WTC11 (cell line): ENCODE measurements around the gene RFESD. TPM values are rescaled to one million over a fixed set of nuclear protein-coding genes. Genes with fewer than 3 reads are reported as not detected.
A peak's percentile ranks its signal among the peaks of the same experiment; 100 is the strongest.

Source experiments
- ATAC-seq: fragments of 200-7000 bp; cut with Tn5 transposase; 2 replicates; pipeline ENCODE4 v1.10.0; 2021; ENCODE audit warnings: mild to moderate bottlenecking, moderate library complexity
- CTCF ChIA-PET: fragments of 300-600 bp; sonication (Branson Sonifier 250); formaldehyde crosslinking; loops from one replicate; lab custom pipeline; 2021; ENCODE audit warnings: antibody characterized with exemption; lab: Charles Lee
- POLR2A ChIA-PET: fragments of 350-600 bp; sonication (Branson Sonifier 250); formaldehyde crosslinking; loops from one replicate; lab custom pipeline; 2021; ENCODE audit warnings: antibody characterized with exemption; lab: Charles Lee
- DNase-seq: peaks from one replicate; pipeline ENCODE4 v3.0.0; 2021; ENCODE audit warnings: low spot score
- H3K27ac Mint-ChIP-seq: 2 replicates; pipeline ENCODE4 v1.8.0; 2021; ENCODE audit warnings: mixed read lengths
- H3K27me3 Mint-ChIP-seq: 2 replicates; pipeline ENCODE4 v1.8.0; 2021; ENCODE audit warnings: low read depth, mild to moderate bottlenecking, moderate library complexity, mixed read lengths
- H3K36me3 Mint-ChIP-seq: 2 replicates; pipeline ENCODE4 v1.8.0; 2021; ENCODE audit warnings: mixed read lengths
- H3K4me1 Mint-ChIP-seq: 2 replicates; pipeline ENCODE4 v1.8.0; 2022; ENCODE audit warnings: mixed read lengths
- H3K4me3 Mint-ChIP-seq: 2 replicates; pipeline ENCODE4 v1.8.0; 2021; ENCODE audit warnings: mild to moderate bottlenecking, moderate library complexity, mixed read lengths
- H3K9me3 Mint-ChIP-seq: 2 replicates; pipeline ENCODE4 v1.8.0; 2021; ENCODE audit warnings: mixed read lengths
- EMX1 ChIP-seq: fragments of 250-450 bp; sonication (Bioruptor Pico); IDR thresholded peaks from 2 replicates; pipeline ENCODE4 v1.8.0; 2021; ENCODE audit warnings: mild to moderate bottlenecking
- GABPB1 ChIP-seq: sonication (generic); formaldehyde crosslinking; IDR thresholded peaks from 2 replicates; pipeline ENCODE4 v1.8.1; 2023; ENCODE audit warnings: mild to moderate bottlenecking, missing genetic modification reagents
- JUN ChIP-seq: sonication (generic); formaldehyde crosslinking; IDR thresholded peaks from 2 replicates; pipeline ENCODE4 v1.8.0; 2023; ENCODE audit warnings: mild to moderate bottlenecking, missing genetic modification reagents
- MXD4 ChIP-seq: fragments of 250-450 bp; sonication (Bioruptor Pico); IDR thresholded peaks from 2 replicates; pipeline ENCODE4 v1.8.0; 2021; ENCODE audit warnings: mild to moderate bottlenecking, moderate library complexity, borderline replicate concordance
- NR2C2 ChIP-seq: sonication (generic); formaldehyde crosslinking; IDR thresholded peaks from 2 replicates; pipeline ENCODE4 v1.8.0; 2022; ENCODE audit warnings: mild to moderate bottlenecking, missing genetic modification reagents
- ZNF423 ChIP-seq: fragments of 250-450 bp; sonication (Bioruptor Pico); IDR thresholded peaks from 2 replicates; pipeline ENCODE4 v2.1.2; 2022; ENCODE audit warnings: mild to moderate bottlenecking, moderate library complexity
- total RNA-seq: library from RNA; stranded (reverse); gene quantifications from 3 replicates; pipeline ENCODE4 v1.2.3, GENCODE V29; 2021
- TF ChIP-seq, protein P1 (sequence below): fragments of 250-450 bp; sonication (Bioruptor Pico); IDR thresholded peaks from 2 replicates; pipeline ENCODE4 v2.1.2; 2022; ENCODE audit warnings: mild to moderate bottlenecking, moderate library complexity
- TF ChIP-seq, protein P2 (sequence below): sonication (generic); formaldehyde crosslinking; IDR thresholded peaks from 2 replicates; pipeline ENCODE4 v1.8.1; 2022; ENCODE audit warnings: mild to moderate bottlenecking, moderate library complexity, missing genetic modification reagents
- TF ChIP-seq, protein P3 (sequence below): sonication (generic); formaldehyde crosslinking; IDR thresholded peaks from 2 replicates; pipeline ENCODE4 v1.8.1; 2023; ENCODE audit warnings: mild to moderate bottlenecking, moderate library complexity, missing genetic modification reagents
- TF ChIP-seq, protein P4 (sequence below): sonication (generic); formaldehyde crosslinking; IDR thresholded peaks from 2 replicates; pipeline ENCODE4 v1.8.0; 2023; ENCODE audit warnings: missing genetic modification reagents, mild to moderate bottlenecking, borderline replicate concordance
- TF ChIP-seq, protein P5 (sequence below): sonication (generic); formaldehyde crosslinking; IDR thresholded peaks from 2 replicates; pipeline ENCODE4 v1.8.0; 2022; ENCODE audit warnings: mild to moderate bottlenecking, missing genetic modification reagents

Gene RFESD
- total RNA-seq, 1 experiment from 2014 or later: 5.7 TPM

DNA sequence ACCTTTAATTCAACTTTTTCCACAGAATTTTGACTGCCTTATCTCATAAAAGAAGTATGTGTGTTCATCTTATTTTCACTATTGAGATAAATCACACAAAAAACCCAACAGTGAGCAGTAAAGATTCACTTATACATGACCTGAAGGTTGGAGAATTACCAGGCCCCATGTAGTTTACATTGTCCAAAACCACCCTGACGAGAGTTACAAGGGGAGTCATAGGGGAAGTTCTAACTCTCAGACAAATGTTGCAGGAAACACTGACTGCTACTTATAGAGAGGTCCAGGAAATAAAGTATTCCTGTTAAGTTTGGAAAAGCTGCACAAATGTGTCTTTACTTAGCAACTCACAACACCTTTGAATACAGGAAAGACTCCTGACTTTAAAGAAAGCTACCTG, 22.2 kb downstream of the RFESD start:
- ChIA-PET POLR2A (no interaction called here), CTCF (no interaction called here)
- Mint-ChIP-seq H3K27ac (no peak overlapping the region), H3K36me3 (no peaks in the 10 kb centered on the region), H3K27me3 (no peaks in the 10 kb centered on the region), H3K4me1 (0 out of 2 replicates have a peak, but pooled peaks cover 4% of the 10 kb centered on the region), H3K4me3 (no peak overlapping the region), H3K9me3 (no peaks in the 10 kb centered on the region)
- no peak for TF ChIP-seq EMX1 (CRISPR knock-in tag)
- TF ChIP-seq, protein P1, sequence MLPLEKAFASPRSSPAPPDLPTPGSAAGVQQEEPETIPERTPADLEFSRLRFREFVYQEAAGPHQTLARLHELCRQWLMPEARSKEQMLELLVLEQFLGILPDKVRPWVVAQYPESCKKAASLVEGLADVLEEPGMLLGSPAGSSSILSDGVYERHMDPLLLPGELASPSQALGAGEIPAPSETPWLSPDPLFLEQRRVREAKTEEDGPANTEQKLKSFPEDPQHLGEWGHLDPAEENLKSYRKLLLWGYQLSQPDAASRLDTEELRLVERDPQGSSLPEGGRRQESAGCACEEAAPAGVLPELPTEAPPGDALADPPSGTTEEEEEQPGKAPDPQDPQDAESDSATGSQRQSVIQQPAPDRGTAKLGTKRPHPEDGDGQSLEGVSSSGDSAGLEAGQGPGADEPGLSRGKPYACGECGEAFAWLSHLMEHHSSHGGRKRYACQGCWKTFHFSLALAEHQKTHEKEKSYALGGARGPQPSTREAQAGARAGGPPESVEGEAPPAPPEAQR (CRISPR knock-in tag): no peak
- TF ChIP-seq, protein P2, sequence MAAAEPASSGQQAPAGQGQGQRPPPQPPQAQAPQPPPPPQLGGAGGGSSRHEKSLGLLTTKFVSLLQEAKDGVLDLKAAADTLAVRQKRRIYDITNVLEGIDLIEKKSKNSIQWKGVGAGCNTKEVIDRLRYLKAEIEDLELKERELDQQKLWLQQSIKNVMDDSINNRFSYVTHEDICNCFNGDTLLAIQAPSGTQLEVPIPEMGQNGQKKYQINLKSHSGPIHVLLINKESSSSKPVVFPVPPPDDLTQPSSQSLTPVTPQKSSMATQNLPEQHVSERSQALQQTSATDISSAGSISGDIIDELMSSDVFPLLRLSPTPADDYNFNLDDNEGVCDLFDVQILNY (CRISPR knock-in tag): no peak
- TF ChIP-seq, protein P3, sequence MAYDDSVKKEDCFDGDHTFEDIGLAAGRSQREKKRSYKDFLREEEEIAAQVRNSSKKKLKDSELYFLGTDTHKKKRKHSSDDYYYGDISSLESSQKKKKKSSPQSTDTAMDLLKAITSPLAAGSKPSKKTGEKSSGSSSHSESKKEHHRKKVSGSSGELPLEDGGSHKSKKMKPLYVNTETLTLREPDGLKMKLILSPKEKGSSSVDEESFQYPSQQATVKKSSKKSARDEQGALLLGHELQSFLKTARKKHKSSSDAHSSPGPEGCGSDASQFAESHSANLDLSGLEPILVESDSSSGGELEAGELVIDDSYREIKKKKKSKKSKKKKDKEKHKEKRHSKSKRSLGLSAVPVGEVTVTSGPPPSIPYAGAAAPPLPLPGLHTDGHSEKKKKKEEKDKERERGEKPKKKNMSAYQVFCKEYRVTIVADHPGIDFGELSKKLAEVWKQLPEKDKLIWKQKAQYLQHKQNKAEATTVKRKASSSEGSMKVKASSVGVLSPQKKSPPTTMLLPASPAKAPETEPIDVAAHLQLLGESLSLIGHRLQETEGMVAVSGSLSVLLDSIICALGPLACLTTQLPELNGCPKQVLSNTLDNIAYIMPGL (CRISPR knock-in tag): no peak
- DNase-seq (no peak), ATAC-seq (no peak)

DNA sequence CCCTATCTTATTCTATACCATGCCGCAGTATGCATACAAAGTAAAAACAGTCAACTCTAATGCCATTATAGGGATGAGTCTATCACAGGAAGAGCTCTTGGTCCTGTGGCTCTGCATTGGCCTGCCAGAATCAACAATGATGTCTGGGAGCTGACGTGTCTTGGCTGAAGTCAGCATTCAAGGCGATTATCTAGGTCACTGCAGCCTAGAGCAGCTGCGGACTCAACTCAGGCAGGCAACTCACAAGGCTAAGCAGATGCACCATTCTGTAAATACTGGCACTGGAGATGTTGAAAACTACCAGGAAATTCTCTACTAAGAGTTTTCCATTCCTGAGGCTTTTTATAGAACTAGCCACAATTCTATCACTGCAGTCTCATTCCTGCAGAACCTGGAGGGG, 23.0 kb downstream of the RFESD start:
- ChIA-PET CTCF (interaction anchor here (1.4 kb wide), 1 partner anchor 23 kb away, joined by 4 read pairs; the partner anchor contains the start of gene RFESD), POLR2A (no interaction called here)
- Mint-ChIP-seq H3K9me3 (no peaks in the 10 kb centered on the region), H3K27me3 (no peaks in the 10 kb centered on the region), H3K27ac (no peak overlapping the region), H3K4me3 (no peak overlapping the region), H3K36me3 (no peaks in the 10 kb centered on the region), H3K4me1 (0 out of 2 replicates have a peak, but pooled peaks cover 4% of the 10 kb centered on the region)
- peak; percentile 82 for ATAC-seq
- TF ChIP-seq, protein P4, sequence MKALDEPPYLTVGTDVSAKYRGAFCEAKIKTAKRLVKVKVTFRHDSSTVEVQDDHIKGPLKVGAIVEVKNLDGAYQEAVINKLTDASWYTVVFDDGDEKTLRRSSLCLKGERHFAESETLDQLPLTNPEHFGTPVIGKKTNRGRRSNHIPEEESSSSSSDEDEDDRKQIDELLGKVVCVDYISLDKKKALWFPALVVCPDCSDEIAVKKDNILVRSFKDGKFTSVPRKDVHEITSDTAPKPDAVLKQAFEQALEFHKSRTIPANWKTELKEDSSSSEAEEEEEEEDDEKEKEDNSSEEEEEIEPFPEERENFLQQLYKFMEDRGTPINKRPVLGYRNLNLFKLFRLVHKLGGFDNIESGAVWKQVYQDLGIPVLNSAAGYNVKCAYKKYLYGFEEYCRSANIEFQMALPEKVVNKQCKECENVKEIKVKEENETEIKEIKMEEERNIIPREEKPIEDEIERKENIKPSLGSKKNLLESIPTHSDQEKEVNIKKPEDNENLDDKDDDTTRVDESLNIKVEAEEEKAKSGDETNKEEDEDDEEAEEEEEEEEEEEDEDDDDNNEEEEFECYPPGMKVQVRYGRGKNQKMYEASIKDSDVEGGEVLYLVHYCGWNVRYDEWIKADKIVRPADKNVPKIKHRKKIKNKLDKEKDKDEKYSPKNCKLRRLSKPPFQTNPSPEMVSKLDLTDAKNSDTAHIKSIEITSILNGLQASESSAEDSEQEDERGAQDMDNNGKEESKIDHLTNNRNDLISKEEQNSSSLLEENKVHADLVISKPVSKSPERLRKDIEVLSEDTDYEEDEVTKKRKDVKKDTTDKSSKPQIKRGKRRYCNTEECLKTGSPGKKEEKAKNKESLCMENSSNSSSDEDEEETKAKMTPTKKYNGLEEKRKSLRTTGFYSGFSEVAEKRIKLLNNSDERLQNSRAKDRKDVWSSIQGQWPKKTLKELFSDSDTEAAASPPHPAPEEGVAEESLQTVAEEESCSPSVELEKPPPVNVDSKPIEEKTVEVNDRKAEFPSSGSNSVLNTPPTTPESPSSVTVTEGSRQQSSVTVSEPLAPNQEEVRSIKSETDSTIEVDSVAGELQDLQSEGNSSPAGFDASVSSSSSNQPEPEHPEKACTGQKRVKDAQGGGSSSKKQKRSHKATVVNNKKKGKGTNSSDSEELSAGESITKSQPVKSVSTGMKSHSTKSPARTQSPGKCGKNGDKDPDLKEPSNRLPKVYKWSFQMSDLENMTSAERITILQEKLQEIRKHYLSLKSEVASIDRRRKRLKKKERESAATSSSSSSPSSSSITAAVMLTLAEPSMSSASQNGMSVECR (CRISPR knock-in tag): no peak
- no peak for TF ChIP-seq MXD4
- no peak for DNase-seq

DNA sequence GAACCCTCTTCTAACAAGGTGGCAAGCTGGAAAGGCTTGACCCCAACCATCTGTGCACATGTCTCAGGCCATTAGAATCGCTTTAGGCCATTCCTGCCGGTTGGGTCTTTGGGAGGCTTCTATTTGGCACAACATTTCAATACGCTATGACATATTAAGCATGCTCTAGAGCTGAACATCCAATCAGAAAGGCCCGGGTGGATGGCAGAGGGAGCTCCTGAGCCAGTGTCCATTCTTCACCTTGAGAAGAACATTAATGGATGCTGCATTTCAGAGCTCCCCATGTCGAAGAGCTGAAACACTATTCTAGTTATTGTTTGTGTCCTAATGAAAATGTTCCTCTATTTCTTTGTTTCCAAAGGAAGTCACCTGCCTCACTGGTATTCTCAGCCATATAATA, 23.4 kb downstream of the RFESD start:
- ATAC-seq: no peak
- ChIA-PET CTCF (interaction anchor here (1.4 kb wide), 1 partner anchor 23 kb away, joined by 4 read pairs; the partner anchor contains the start of gene RFESD), POLR2A (no interaction called here)
- H3K4me3 Mint-ChIP-seq: no peak overlapping the region
- H3K27me3 Mint-ChIP-seq: no peaks in the 10 kb centered on the region
- no peaks in the 10 kb centered on the region for H3K9me3 Mint-ChIP-seq
- 0 out of 2 replicates have a peak, but pooled peaks cover 4% of the 10 kb centered on the region for H3K4me1 Mint-ChIP-seq
- no peak overlapping the region for H3K27ac Mint-ChIP-seq
- no peaks in the 10 kb centered on the region for H3K36me3 Mint-ChIP-seq
- TF ChIP-seq NR2C2 (no peak), JUN (CRISPR knock-in tag) (no peak), ZNF423 (CRISPR knock-in tag) (no peak), GABPB1 (CRISPR knock-in tag) (no peak)
- TF ChIP-seq, protein P5, sequence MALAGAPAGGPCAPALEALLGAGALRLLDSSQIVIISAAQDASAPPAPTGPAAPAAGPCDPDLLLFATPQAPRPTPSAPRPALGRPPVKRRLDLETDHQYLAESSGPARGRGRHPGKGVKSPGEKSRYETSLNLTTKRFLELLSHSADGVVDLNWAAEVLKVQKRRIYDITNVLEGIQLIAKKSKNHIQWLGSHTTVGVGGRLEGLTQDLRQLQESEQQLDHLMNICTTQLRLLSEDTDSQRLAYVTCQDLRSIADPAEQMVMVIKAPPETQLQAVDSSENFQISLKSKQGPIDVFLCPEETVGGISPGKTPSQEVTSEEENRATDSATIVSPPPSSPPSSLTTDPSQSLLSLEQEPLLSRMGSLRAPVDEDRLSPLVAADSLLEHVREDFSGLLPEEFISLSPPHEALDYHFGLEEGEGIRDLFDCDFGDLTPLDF (CRISPR knock-in tag): no peak
- TF ChIP-seq, all 79 proteins: peak for 0
- no peak for DNase-seq
